GM18907 (cell line): ENCODE measurements around the gene FBXO31.

Experiments
- ATAC-seq: cut with Tn5 transposase; IDR thresholded peaks from one replicate; pipeline ENCODE4 v1.9.1; 2021; ENCODE audit warnings: mild to moderate bottlenecking, moderate library complexity; ENCODE audit not compliant: unreplicated experiment

The FBXO31 gene

GRCh38 chr16:87293990-87294389, 89.6 kb downstream of the FBXO31 start:
- no peak for ATAC-seq

GRCh38 chr16:87291944-87292343, 91.6 kb downstream of the FBXO31 start:
- ATAC-seq, result no peak

- no peak for ATAC-seq
These were observed 94.7 kb downstream of the FBXO31 start for GRCh38 chr16:87288753-87289362.

DNA sequence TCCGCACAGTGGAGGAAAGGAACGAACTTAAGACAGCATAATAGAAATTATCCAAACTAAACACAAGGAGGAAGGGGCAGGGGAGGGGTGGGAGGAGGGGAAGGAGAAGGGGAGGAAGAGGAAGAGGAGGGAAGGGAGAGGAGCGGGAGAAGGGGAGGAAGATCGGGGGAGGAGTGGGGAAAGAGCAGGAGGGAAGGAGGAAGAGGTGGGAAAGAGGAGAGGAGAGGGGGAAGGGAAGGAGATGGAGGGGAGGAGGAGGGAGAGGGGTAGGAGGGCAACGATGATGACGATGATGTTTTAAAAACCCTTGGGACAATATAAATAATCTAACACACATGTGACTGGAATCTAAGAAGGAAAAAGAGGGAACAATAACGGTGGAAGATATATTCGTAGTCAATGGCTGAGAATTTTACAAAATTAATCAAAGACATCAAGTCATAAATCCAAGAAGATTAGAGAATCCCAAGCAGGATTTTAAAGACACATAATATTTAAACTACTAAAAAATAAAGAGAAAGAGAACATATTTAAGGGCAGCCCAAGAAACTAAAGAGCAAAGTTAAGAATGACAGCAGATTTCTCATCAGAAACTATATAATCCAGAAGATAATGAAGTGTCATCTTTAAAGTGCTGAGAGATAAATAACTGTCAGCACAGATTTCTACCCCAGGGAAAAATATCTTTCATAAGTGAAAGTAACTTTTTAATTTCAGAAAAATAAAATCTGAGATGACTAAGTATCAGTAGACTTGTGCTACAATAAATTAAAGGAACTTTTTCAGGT, 96.5 kb downstream of the FBXO31 start:
- ATAC-seq, result no peak

DNA sequence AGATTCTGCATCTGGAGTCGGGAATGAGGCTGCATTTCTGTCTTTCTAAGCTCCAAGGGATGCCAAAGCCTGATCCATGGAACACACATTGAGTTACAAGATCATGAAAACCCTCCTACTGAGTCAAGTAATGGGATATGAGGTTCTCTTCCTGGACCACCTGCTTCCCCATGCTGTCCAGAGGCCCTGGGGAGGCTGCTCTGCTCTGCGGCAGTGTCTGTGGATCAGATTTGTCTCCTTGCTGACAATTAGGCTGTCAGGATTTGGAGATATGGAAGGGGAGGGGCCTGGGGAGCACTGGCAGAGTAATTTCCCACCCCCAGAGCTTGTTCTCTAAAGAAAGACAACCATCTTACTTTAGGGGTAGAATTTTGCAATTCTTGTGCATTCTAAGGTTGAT, 99.4 kb downstream of the FBXO31 start:
- no peak for ATAC-seq

- no peak for ATAC-seq
These were observed 104.4 kb downstream of the FBXO31 start for GRCh38 chr16:87279094-87279658.

- peak; percentile 50 for ATAC-seq
These were observed 105.1 kb downstream of the FBXO31 start for GRCh38 chr16:87278191-87279093.
